PC-9 (cell line): ENCODE measurements around the gene MAOB. TPM values are rescaled to one million over a fixed set of nuclear protein-coding genes. Genes with fewer than 3 reads are reported as not detected.
"Not testable (repeated sequence)": the region's sequence is repeated elsewhere in the genome, so short reads cannot be mapped to it uniquely, and the experiment has no call there.

Experiments
- BruUV-seq: library from RNA; stranded (reverse); fragments of 400-500 nt; replicated peaks from 2 replicates; lab custom pipeline; 2021; lab: Mats Ljungman, UMichigan
- CTCF ChIA-PET: fragments of 300-600 bp; sonication (Branson Sonifier 250); formaldehyde crosslinking; loops from one replicate; lab custom pipeline; 2022; ENCODE audit warnings: antibody characterized with exemption; lab: Charles Lee
- POLR2A ChIA-PET: fragments of 300-600 bp; sonication (Branson Sonifier 250); formaldehyde crosslinking; loops from one replicate; lab custom pipeline; 2022; ENCODE audit warnings: antibody characterized with exemption; ENCODE audit not compliant: unreplicated experiment; lab: Charles Lee
- DNase-seq, 2 experiments: peaks; one replicate each; pipeline versions ENCODE4 v3.0.0 to v3.0.0-alpha.2; 2015 to 2022; ENCODE audit warnings: mixed read lengths in 1 of 2
- H2AFZ ChIP-seq: fragments of 200-600 bp; sonication (generic); 2 replicates; pipeline ENCODE4 v1.8.1; 2017; ENCODE audit warnings: antibody characterized with exemption
- H3F3A ChIP-seq: fragments of 200-600 bp; sonication (generic); 2 replicates; pipeline ENCODE4 v1.8.1; 2017; ENCODE audit warnings: antibody characterized with exemption, mild to moderate bottlenecking, low read depth; ENCODE audit not compliant: insufficient read depth
- H3K27ac ChIP-seq: fragments of 200-600 bp; sonication (generic); 2 replicates; pipeline ENCODE4 v1.6.1; 2016; ENCODE audit warnings: mixed run types
- H3K27me3 ChIP-seq: fragments of 200-600 bp; sonication (generic); 2 replicates; pipeline ENCODE4 v1.6.1; 2016; ENCODE audit warnings: low read depth, mixed run types; ENCODE audit not compliant: insufficient read depth
- H3K36me3 ChIP-seq: fragments of 200-600 bp; sonication (generic); 2 replicates; pipeline ENCODE4 v1.6.1; 2016; ENCODE audit warnings: low read depth, mixed run types
- H3K4me1 ChIP-seq: fragments of 200-600 bp; sonication (generic); replicated peaks from 2 replicates; pipeline ENCODE4 v1.6.1; 2016; ENCODE audit warnings: mixed run types; ENCODE audit not compliant: insufficient read depth
- H3K4me2 ChIP-seq: fragments of 200-600 bp; sonication (generic); 2 replicates; pipeline ENCODE4 v1.6.1; 2017; ENCODE audit warnings: mixed run types
- H3K4me3 ChIP-seq: fragments of 200-600 bp; sonication (generic); 2 replicates; pipeline ENCODE4 v1.6.1; 2016; ENCODE audit warnings: mixed run types
- H3K79me2 ChIP-seq: fragments of 200-600 bp; sonication (generic); 2 replicates; pipeline ENCODE4 v1.6.1; 2017; ENCODE audit warnings: low read depth, mixed run types
- H3K9me2 ChIP-seq: fragments of 200-600 bp; sonication (generic); 2 replicates; pipeline ENCODE4 v1.8.1; 2017; ENCODE audit warnings: mild to moderate bottlenecking; ENCODE audit not compliant: insufficient read depth
- H3K9me3 ChIP-seq: fragments of 200-600 bp; sonication (generic); 2 replicates; pipeline ENCODE4 v1.8.1; 2016; ENCODE audit warnings: low read depth; ENCODE audit not compliant: insufficient read depth
- H4K20me1 ChIP-seq: fragments of 200-600 bp; sonication (generic); 2 replicates; pipeline ENCODE4 v1.8.1; 2017; ENCODE audit not compliant: insufficient read depth
- EZH2 ChIP-seq: fragments of 200-600 bp; sonication (generic); IDR thresholded peaks from 2 replicates; pipeline ENCODE4 v1.8.0; 2017; ENCODE audit warnings: antibody characterized with exemption, low read depth
- intact Hi-C: fragments of 100-400 bp; cut with micrococcal nuclease; formaldehyde crosslinking; loops from one replicate; pipeline ENCODE4 v1.10.0; 2022; ENCODE audit not compliant: unreplicated experiment
- total RNA-seq: library from RNA; stranded (reverse); gene quantifications from 2 replicates; pipeline ENCODE4 v1.2.3, GENCODE V29; 2021
- TF ChIP-seq, protein P1 (sequence below): fragments of 200-600 bp; sonication (generic); conservative IDR thresholded peaks from 2 replicates; pipeline ENCODE4 v1.6.1; 2017; ENCODE audit warnings: mixed run types, antibody characterized with exemption, mild to moderate bottlenecking, moderate library complexity

The MAOB gene
- total RNA-seq, 1 experiment from 2014 or later = 0.74 TPM

DNA sequence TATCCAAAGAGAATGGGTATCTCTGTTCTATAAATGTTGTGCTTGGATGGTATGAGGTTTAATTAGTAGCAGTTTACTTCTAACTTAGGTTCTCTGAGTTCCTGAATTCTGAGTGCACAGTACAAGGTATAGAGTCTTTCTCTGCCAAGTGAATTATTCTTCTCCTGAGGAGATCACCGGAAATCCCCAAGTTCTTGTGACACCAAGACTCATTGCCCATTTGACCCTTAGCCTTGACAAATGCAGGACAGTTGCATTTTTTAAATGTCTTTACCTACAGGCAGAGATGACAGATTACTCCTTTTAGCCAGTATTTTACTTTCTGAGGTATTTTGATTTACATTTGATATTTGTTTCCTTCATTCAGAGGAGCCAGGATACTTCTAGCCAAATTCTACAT, 153.3 kb downstream of the MAOB start:
- Histone ChIP-seq H3K4me1 (no peaks in the 10 kb centered on the region), H4K20me1 (no peaks in the 10 kb centered on the region), H3K79me2 (no peaks in the 10 kb centered on the region), H3K4me2 (no peak overlapping the region), H3K4me3 (no peak overlapping the region), H3F3A (no peaks in the 10 kb centered on the region), H3K27me3 (no peaks in the 10 kb centered on the region), H3K36me3 (no peaks in the 10 kb centered on the region), H3K9me2 (no peaks in the 10 kb centered on the region), H2AFZ (no peak overlapping the region), H3K27ac (no peak overlapping the region), H3K9me3 (no peaks in the 10 kb centered on the region)
- POLR2A ChIA-PET = no interaction called here
- CTCF ChIA-PET = no interaction called here
- BruUV-seq = no TSS peak
- no peak for DNase-seq
- intact Hi-C loops = no loop called here
- TF ChIP-seq, protein P1, sequence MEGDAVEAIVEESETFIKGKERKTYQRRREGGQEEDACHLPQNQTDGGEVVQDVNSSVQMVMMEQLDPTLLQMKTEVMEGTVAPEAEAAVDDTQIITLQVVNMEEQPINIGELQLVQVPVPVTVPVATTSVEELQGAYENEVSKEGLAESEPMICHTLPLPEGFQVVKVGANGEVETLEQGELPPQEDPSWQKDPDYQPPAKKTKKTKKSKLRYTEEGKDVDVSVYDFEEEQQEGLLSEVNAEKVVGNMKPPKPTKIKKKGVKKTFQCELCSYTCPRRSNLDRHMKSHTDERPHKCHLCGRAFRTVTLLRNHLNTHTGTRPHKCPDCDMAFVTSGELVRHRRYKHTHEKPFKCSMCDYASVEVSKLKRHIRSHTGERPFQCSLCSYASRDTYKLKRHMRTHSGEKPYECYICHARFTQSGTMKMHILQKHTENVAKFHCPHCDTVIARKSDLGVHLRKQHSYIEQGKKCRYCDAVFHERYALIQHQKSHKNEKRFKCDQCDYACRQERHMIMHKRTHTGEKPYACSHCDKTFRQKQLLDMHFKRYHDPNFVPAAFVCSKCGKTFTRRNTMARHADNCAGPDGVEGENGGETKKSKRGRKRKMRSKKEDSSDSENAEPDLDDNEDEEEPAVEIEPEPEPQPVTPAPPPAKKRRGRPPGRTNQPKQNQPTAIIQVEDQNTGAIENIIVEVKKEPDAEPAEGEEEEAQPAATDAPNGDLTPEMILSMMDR = no peak
- TF ChIP-seq EZH2 = no peak

DNA sequence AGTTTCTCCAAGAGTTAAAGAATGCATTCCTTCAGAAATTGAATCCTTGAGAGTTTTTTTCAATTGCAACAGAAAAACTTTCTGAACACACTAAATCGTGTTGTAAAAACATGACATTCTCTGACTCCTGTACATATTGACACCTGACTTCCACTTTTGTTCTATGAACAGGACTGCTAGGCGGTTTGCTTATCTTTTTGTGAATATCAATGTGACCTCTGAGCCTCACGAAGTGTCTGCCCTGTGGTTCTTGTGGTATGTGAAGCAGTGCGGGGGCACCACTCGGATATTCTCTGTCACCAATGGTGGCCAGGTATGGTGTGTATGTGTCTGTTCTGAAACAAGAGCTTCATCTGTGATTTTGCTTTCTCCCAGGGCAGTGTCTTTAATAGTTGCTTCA, 154.2 kb downstream of the MAOB start:
- Histone ChIP-seq H3K4me1 (no peaks in the 10 kb centered on the region), H3K36me3 (no peaks in the 10 kb centered on the region), H2AFZ (no peak overlapping the region), H3K4me2 (no peak overlapping the region), H3K27me3 (no peaks in the 10 kb centered on the region), H3K4me3 (no peak overlapping the region), H3K9me2 (no peaks in the 10 kb centered on the region), H3K9me3 (no peaks in the 10 kb centered on the region), H3K79me2 (no peaks in the 10 kb centered on the region), H3K27ac (no peak overlapping the region), H3F3A (no peaks in the 10 kb centered on the region), H4K20me1 (no peaks in the 10 kb centered on the region)
- ChIA-PET POLR2A (no interaction called here), CTCF (no interaction called here)
- no TSS peak for BruUV-seq
- intact Hi-C loops = no loop called here
- DNase-seq = no peak
- no peak for TF ChIP-seq EZH2
- TF ChIP-seq, protein P1 = no peak

DNA sequence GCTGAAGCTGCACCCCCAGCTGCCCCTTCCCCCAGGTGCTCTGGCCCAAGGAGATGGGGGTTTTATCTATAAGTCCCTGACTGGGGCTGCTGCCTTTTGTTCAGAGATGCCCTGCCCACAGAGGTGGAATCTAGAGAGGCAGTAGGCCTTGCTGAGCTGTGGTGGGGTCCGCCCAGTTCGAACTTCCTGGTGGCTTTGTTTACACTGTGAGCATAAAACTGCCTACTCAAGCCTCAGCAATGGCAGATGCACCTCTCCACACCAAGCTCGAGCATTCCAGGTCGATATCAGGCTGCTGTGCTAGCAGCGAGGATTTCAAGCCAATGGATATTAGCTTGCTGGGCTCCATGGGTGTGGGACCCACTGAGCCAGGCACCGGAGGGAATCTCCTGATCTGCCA, 155.0 kb downstream of the MAOB start:
- H3K79me2 ChIP-seq, H3K27me3 ChIP-seq, DNase-seq, CTCF ChIA-PET, intact Hi-C loops, H3K36me3 ChIP-seq, BruUV-seq, H3K4me1 ChIP-seq, H3K27ac ChIP-seq, H3F3A ChIP-seq, H3K4me2 ChIP-seq, H3K4me3 ChIP-seq, H2AFZ ChIP-seq, H3K9me2 ChIP-seq, H4K20me1 ChIP-seq, H3K9me3 ChIP-seq: not testable (repeated sequence)
- POLR2A ChIA-PET = interaction anchor here (0.6 kb wide), 1 partner anchor 8 kb away, joined by 5 read pairs; no protein-coding TSS in a partner anchor

DNA sequence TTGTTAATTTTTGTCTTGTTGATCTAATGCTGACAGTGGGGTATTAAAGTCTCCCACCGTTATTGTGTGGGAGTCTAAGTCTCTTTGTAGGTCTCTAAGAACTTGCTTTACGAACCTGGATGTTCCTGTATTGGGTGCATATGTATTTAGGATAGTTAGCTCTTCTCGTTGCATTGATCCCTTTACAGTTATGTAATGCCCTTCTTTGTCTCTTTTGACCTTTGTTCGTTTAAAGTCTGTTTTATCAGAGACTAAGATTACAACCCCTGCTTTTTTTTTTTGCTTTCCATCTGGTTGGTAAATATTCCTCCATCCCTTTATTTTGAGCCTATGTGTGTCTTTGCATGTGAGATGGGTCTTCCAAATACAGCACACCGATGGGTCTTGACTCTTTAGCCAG, 157.0 kb downstream of the MAOB start:
- POLR2A ChIA-PET, DNase-seq, H3K79me2 ChIP-seq, intact Hi-C loops, H4K20me1 ChIP-seq, H2AFZ ChIP-seq, H3K4me3 ChIP-seq, H3K27ac ChIP-seq, H3K4me2 ChIP-seq, H3K27me3 ChIP-seq, CTCF ChIA-PET, H3K9me3 ChIP-seq, H3K4me1 ChIP-seq, H3F3A ChIP-seq, H3K9me2 ChIP-seq, H3K36me3 ChIP-seq, BruUV-seq: not testable (repeated sequence)
